Astrocyte (in vitro differentiated cells and primary cell): ENCODE measurements around the gene SUSD4. TPM values are rescaled to one million over a fixed set of nuclear protein-coding genes. Genes with fewer than 3 reads are reported as not detected.

Experiments
- DNase-seq: peaks from one replicate; pipeline ENCODE4 v3.0.0-alpha.2; 2010; ENCODE audit warnings: low read depth
- FAIRE-seq: peaks from 2 replicates; lab custom pipeline; 2011; peaks lifted over from hg19 to GRCh38; lab: Jason Lieb, UNC
- H2AFZ ChIP-seq: 2 replicates; pipeline ENCODE4 v1.6.0; 2012; ENCODE audit warnings: low read depth, low read length, inconsistent platforms
- H3K27ac ChIP-seq: 2 replicates; pipeline ENCODE4 v1.5.1; 2011; ENCODE audit warnings: low read depth, low read length, inconsistent platforms
- H3K27me3 ChIP-seq: 2 replicates; pipeline ENCODE4 v1.6.0; 2011; ENCODE audit warnings: low read length, inconsistent platforms; ENCODE audit not compliant: insufficient read depth
- H3K36me3 ChIP-seq: 2 replicates; pipeline ENCODE4 v1.5.1; 2011; ENCODE audit warnings: low read length, inconsistent platforms; ENCODE audit not compliant: insufficient read depth
- H3K4me1 ChIP-seq: 2 replicates; pipeline ENCODE4 v1.5.1; 2011; ENCODE audit warnings: low read length, inconsistent platforms; ENCODE audit not compliant: insufficient read depth
- H3K4me2 ChIP-seq: 2 replicates; pipeline ENCODE4 v1.6.0; 2012; ENCODE audit warnings: low read length, inconsistent platforms
- H3K4me3 ChIP-seq: 2 replicates; pipeline ENCODE4 v1.5.1; 2011; ENCODE audit warnings: low read depth, mild to moderate bottlenecking, low read length, inconsistent platforms; ENCODE audit not compliant: insufficient read depth
- H3K79me2 ChIP-seq: 2 replicates; pipeline ENCODE4 v1.6.0; 2012; ENCODE audit warnings: mild to moderate bottlenecking, low read length, inconsistent platforms; ENCODE audit not compliant: insufficient read depth
- H3K9ac ChIP-seq: 2 replicates; pipeline ENCODE4 v1.6.0; 2012; ENCODE audit warnings: mild to moderate bottlenecking, low read length, inconsistent platforms
- H3K9me3 ChIP-seq: 2 replicates; pipeline ENCODE4 v1.5.1; 2012; ENCODE audit warnings: low read depth, mild to moderate bottlenecking, low read length, inconsistent platforms; ENCODE audit not compliant: insufficient read depth
- H4K20me1 ChIP-seq: 2 replicates; pipeline ENCODE4 v1.6.0; 2012; ENCODE audit warnings: low read length, inconsistent platforms; ENCODE audit not compliant: insufficient read depth
- H3K27ac Mint-ChIP-seq: one replicate; pipeline ENCODE4 v1.8.0; 2021; ENCODE audit warnings: mild to moderate bottlenecking, mixed read lengths; ENCODE audit not compliant: unreplicated experiment
- H3K27me3 Mint-ChIP-seq: one replicate; pipeline ENCODE4 v1.8.0; 2021; ENCODE audit warnings: low read depth, mixed read lengths; ENCODE audit not compliant: unreplicated experiment
- H3K36me3 Mint-ChIP-seq: one replicate; pipeline ENCODE4 v1.8.0; 2021; ENCODE audit warnings: low read depth, mixed read lengths; ENCODE audit not compliant: unreplicated experiment
- H3K4me1 Mint-ChIP-seq: one replicate; pipeline ENCODE4 v1.8.0; 2021; ENCODE audit warnings: low read depth, mixed read lengths; ENCODE audit not compliant: unreplicated experiment
- H3K4me3 Mint-ChIP-seq: one replicate; pipeline ENCODE4 v1.8.0; 2021; ENCODE audit warnings: mild to moderate bottlenecking, moderate library complexity, mixed read lengths; ENCODE audit not compliant: unreplicated experiment
- H3K9me3 Mint-ChIP-seq: one replicate; pipeline ENCODE4 v1.8.0; 2021; ENCODE audit warnings: mild to moderate bottlenecking, mixed read lengths; ENCODE audit not compliant: unreplicated experiment
- EZH2 ChIP-seq: IDR thresholded peaks from 2 replicates; pipeline ENCODE4 v1.6.1; 2012; ENCODE audit warnings: mild to moderate bottlenecking, low read length, inconsistent platforms; ENCODE audit not compliant: insufficient read depth
- total RNA-seq: library from RNA; stranded (reverse); gene quantifications from 2 replicates; pipeline ENCODE4 v1.2.1, GENCODE V29; 2021
- TF ChIP-seq, protein P1 (sequence below): IDR thresholded peaks from 2 replicates; pipeline ENCODE4 v1.5.1; 2011; ENCODE audit warnings: low read depth, mild to moderate bottlenecking, inconsistent platforms, low read length, moderate library complexity; ENCODE audit not compliant: insufficient read depth

Gene SUSD4
- total RNA-seq, 1 donor from 2014 or later: 9.2 TPM

- Mint-ChIP-seq H3K27me3 (peaks cover 24% of the 10 kb centered on the region), H3K36me3 (peaks cover 2% of the 10 kb centered on the region), H3K4me1 (peaks cover 10% of the 10 kb centered on the region), H3K4me3 (no peak overlapping the region), H3K9me3 (no peaks in the 10 kb centered on the region), H3K27ac (no peak overlapping the region)
- Histone ChIP-seq H3K4me3 (no peak overlapping the region), H4K20me1 (no peaks in the 10 kb centered on the region), H3K9me3 (no peaks in the 10 kb centered on the region), H3K79me2 (no peaks in the 10 kb centered on the region), H3K36me3 (no peaks in the 10 kb centered on the region), H3K27me3 (no peaks in the 10 kb centered on the region), H3K4me2 (no peak overlapping the region), H3K4me1 (no peaks in the 10 kb centered on the region), H3K27ac (no peak overlapping the region), H2AFZ (no peak overlapping the region), H3K9ac (no peak overlapping the region)
- no peak for TF ChIP-seq EZH2
- TF ChIP-seq, protein P1, sequence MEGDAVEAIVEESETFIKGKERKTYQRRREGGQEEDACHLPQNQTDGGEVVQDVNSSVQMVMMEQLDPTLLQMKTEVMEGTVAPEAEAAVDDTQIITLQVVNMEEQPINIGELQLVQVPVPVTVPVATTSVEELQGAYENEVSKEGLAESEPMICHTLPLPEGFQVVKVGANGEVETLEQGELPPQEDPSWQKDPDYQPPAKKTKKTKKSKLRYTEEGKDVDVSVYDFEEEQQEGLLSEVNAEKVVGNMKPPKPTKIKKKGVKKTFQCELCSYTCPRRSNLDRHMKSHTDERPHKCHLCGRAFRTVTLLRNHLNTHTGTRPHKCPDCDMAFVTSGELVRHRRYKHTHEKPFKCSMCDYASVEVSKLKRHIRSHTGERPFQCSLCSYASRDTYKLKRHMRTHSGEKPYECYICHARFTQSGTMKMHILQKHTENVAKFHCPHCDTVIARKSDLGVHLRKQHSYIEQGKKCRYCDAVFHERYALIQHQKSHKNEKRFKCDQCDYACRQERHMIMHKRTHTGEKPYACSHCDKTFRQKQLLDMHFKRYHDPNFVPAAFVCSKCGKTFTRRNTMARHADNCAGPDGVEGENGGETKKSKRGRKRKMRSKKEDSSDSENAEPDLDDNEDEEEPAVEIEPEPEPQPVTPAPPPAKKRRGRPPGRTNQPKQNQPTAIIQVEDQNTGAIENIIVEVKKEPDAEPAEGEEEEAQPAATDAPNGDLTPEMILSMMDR: no peak
- no peak for DNase-seq
- no peak for FAIRE-seq
These were observed 93.8 kb downstream of the SUSD4 start for GRCh38 chr1:223270155-223270554.

DNA sequence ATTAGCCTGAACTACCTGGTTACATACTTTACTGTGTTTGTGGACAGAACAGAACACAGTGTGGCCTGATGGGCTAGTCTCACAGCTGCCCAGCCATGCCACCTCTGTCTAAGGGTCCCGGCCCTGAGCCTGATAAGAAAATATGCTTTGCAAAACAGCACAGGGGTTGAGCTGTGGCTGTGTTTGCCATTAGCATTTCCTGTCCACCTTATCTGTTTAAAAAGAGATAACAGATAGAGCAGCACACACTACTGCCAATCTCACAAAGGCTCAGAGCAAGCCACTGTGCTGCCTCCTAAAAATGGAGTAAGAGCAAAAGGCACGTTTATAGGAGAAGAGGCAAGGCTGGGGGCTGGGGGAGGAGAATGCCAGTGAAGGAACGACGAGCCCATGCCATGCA lies 95.0 kb downstream of the SUSD4 start:
- no peak overlapping the region for H3K27ac ChIP-seq
- no peaks in the 10 kb centered on the region for H3K4me1 ChIP-seq
- H3K9me3 ChIP-seq: no peaks in the 10 kb centered on the region
- Mint-ChIP-seq H3K9me3 (no peaks in the 10 kb centered on the region), H3K27me3 (peaks cover 28% of the 10 kb centered on the region), H3K4me1 (peaks cover 7% of the 10 kb centered on the region), H3K27ac (no peak overlapping the region), H3K36me3 (peaks cover 2% of the 10 kb centered on the region), H3K4me3 (no peak overlapping the region)
- H4K20me1 ChIP-seq: no peaks in the 10 kb centered on the region
- no peak overlapping the region for H3K9ac ChIP-seq
- no peak overlapping the region for H2AFZ ChIP-seq
- FAIRE-seq (no peak), DNase-seq (no peak)
- no peaks in the 10 kb centered on the region for H3K36me3 ChIP-seq
- no peaks in the 10 kb centered on the region for H3K79me2 ChIP-seq
- H3K4me2 ChIP-seq: no peak overlapping the region
- no peak for TF ChIP-seq EZH2
- TF ChIP-seq, protein P1: no peak
- peaks cover 4% of the 10 kb centered on the region for H3K27me3 ChIP-seq
- no peak overlapping the region for H3K4me3 ChIP-seq

GRCh38 chr1:223266632-223267172 lies 97.3 kb downstream of the SUSD4 start:
- H3K27ac ChIP-seq: no peak overlapping the region
- no peak for TF ChIP-seq EZH2
- TF ChIP-seq, protein P1: no peak
- Mint-ChIP-seq H3K27ac (no peak overlapping the region), H3K4me1 (peaks cover 2% of the 10 kb centered on the region), H3K36me3 (peaks cover 5% of the 10 kb centered on the region), H3K4me3 (no peak overlapping the region), H3K27me3 (peaks cover 31% of the 10 kb centered on the region), H3K9me3 (no peaks in the 10 kb centered on the region)
- H2AFZ ChIP-seq: no peak overlapping the region
- H3K4me3 ChIP-seq: no peak overlapping the region
- no peaks in the 10 kb centered on the region for H3K4me1 ChIP-seq
- FAIRE-seq (no peak), DNase-seq (no peak)
- H4K20me1 ChIP-seq: no peaks in the 10 kb centered on the region
- no peaks in the 10 kb centered on the region for H3K36me3 ChIP-seq
- H3K9me3 ChIP-seq: no peaks in the 10 kb centered on the region
- H3K4me2 ChIP-seq: no peak overlapping the region
- peaks cover 4% of the 10 kb centered on the region for H3K27me3 ChIP-seq
- H3K79me2 ChIP-seq: no peaks in the 10 kb centered on the region
- no peak overlapping the region for H3K9ac ChIP-seq
